ENCODE results near the gene ITPKC. TPM values are rescaled to one million over a fixed set of nuclear protein-coding genes. Genes with fewer than 3 reads are reported as not detected.

The ITPKC gene
- total RNA-seq, 2 donors from 2014 or later: 9.0 to 10.3 TPM

DNA sequence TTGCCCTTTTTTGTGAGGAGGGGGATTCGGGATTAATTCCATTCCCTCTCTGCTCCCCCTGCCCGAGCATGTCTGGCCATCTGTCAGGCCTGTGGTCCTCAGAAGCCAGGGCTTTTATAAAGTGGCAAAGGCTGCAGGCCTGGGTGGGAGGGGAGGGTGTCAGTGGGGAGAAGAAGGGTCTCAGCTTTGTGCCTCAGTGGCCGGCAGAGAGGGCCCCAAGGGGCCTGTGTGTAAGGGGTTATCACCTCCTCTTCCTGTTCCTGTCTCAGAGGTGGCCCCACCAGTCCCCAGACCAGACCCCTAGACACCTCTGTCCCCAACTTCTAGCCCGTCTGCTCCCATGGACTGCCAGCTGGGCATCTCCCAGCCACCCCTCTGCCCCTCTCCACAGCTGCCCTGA lies 23.0 kb upstream of the ITPKC start:
- peaks cover 2 to 4% of the 10 kb centered on the region in 2 donors for H3K4me1 Mint-ChIP-seq (ENCODE audit: low read depth in 2 of 2)
- no peaks in the 10 kb centered on the region for H3K9me3 Mint-ChIP-seq
- no peak overlapping the region for H3K4me3 Mint-ChIP-seq
- H3K27ac Mint-ChIP-seq: no peak overlapping the region
- ATAC-seq: no peak
- H3K36me3 Mint-ChIP-seq: no peaks in the 10 kb centered on the region
- H3K27me3 Mint-ChIP-seq: no peaks in the 10 kb centered on the region
- DNase-seq (ENCODE audit: low spot score): no peak

DNA sequence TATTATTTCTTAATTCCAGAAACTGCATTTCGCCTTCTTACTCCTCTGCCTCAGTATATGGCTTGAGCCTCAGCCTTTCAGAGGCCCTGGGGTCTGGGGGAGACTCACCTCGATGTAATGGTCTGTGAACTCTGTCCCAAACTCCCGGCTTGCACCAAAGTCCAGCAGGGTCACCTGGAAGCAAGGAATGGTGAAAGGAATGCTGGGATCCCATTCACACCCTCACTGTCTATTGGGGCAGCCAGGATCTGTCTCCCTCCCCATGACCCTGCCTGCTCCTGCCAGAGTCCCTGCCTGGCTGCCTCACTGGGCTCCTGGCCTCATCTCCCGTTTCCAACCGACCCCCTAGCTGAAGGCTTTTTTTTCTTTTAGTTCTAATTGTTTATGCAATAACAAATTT lies 21.0 kb upstream of the ITPKC start:
- peaks cover under 1% of the 10 kb centered on the region in 2 donors for H3K4me1 Mint-ChIP-seq (ENCODE audit: low read depth in 2 of 2)
- no peaks in the 10 kb centered on the region for H3K9me3 Mint-ChIP-seq
- DNase-seq (ENCODE audit: low spot score) (no peak), ATAC-seq (no peak)
- H3K36me3 Mint-ChIP-seq: no peaks in the 10 kb centered on the region
- no peak overlapping the region for H3K27ac Mint-ChIP-seq
- H3K27me3 Mint-ChIP-seq: no peaks in the 10 kb centered on the region
- H3K4me3 Mint-ChIP-seq: no peak overlapping the region

- Mint-ChIP-seq H3K27me3 (no peaks in the 10 kb centered on the region), H3K27ac (no peak overlapping the region), H3K36me3 (no peaks in the 10 kb centered on the region), H3K4me1 (ENCODE audit: low read depth in 2 of 2) (no peaks in the 10 kb centered on the region), H3K4me3 (no peak overlapping the region), H3K9me3 (no peaks in the 10 kb centered on the region)
- DNase-seq (ENCODE audit: low spot score) (no peak), ATAC-seq (no peak)
These were observed 19.9 kb upstream of the ITPKC start for GRCh38 chr19:40697007-40697406.

DNA sequence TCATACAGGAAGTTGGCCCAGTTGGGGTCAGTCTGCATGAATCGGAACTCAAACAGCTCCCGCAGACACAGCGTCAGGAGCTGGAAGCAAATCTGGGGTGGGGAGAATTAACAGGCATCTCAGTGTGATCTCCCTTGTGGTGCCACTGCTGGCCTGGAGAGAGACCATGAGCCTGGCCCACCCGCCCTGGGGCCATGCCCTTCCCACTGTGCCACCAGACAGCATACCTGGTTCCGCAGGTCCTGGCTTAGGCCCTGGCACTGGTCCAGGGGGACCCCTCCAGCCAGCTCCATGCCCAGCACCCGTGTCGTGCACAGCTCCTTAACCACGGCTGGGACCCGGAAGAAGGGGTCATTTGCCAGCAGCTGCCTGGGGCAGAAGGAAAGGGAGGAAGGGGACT lies 16.8 kb upstream of the ITPKC start:
- ATAC-seq (no peak), DNase-seq (ENCODE audit: low spot score) (no peak)
- H3K27me3 Mint-ChIP-seq: no peaks in the 10 kb centered on the region
- peaks cover 0 to 3% of the 10 kb centered on the region in 2 donors for H3K4me1 Mint-ChIP-seq (ENCODE audit: low read depth in 2 of 2)
- H3K36me3 Mint-ChIP-seq: peaks cover 7% of the 10 kb centered on the region
- no peak overlapping the region for H3K27ac Mint-ChIP-seq
- H3K4me3 Mint-ChIP-seq: no peak overlapping the region
- H3K9me3 Mint-ChIP-seq: no peaks in the 10 kb centered on the region

- DNase-seq (ENCODE audit: low spot score): peak; percentile 8
- peaks cover 7% of the 10 kb centered on the region for H3K36me3 Mint-ChIP-seq
- ATAC-seq: no peak
- H3K9me3 Mint-ChIP-seq: no peaks in the 10 kb centered on the region
- no peaks in the 10 kb centered on the region for H3K27me3 Mint-ChIP-seq
- H3K4me3 Mint-ChIP-seq: no peak overlapping the region
- no peak overlapping the region for H3K27ac Mint-ChIP-seq
- peaks cover 0 to 3% of the 10 kb centered on the region in 2 donors for H3K4me1 Mint-ChIP-seq (ENCODE audit: low read depth in 2 of 2)
These were observed 15.2 kb upstream of the ITPKC start for GRCh38 chr19:40701758-40702157.

DNA sequence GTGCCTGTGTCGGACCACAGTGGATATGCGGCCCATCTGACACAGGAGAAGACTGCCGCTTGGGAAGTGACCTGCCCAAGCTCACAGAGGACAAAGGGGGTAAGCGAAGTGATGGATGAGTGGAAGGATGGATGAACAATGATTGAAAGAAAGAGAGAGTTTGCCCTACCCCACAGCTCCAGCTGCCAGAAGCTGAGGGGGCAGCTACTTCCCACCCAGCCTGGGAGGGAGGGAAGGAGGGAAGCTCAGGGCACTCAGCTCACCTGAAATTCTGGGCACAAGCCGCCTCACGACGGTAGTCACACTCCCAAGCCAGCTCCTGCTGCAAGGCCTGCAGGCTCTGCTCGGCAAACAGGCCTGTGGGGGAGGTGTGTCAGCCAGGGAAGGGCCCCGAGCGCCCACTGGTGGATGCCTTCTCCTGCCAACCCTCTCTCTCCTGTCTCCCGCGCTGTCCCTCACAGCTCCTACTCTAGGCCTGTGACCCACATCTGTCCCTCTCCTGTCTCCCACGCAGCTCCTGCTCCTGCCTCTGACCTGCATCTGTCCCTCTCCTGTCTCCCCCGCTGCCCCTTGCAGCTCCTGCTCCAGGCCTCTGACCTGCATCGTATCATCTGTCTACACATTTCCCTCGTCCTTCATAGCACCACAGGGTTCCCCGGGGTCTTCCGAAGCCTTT lies 14.4 kb upstream of the ITPKC start:
- Mint-ChIP-seq H3K27ac (no peak overlapping the region), H3K4me1 (ENCODE audit: low read depth in 2 of 2) (peaks cover 0 to 3% of the 10 kb centered on the region in 2 donors), H3K9me3 (no peaks in the 10 kb centered on the region), H3K4me3 (no peak overlapping the region), H3K36me3 (peaks cover 7% of the 10 kb centered on the region), H3K27me3 (no peaks in the 10 kb centered on the region)
- DNase-seq (ENCODE audit: low spot score): no peak
- ATAC-seq: no peak

- no peak for DNase-seq (ENCODE audit: low spot score)
These were observed 13.7 kb upstream of the ITPKC start for GRCh38 chr19:40703029-40703755.

GRCh38 chr19:40704491-40705361 lies 12.2 kb upstream of the ITPKC start:
- Mint-ChIP-seq H3K36me3 (peaks cover 12% of the 10 kb centered on the region), H3K27me3 (no peaks in the 10 kb centered on the region), H3K9me3 (no peaks in the 10 kb centered on the region), H3K27ac (no peak overlapping the region), H3K4me3 (no peak overlapping the region), H3K4me1 (ENCODE audit: low read depth in 2 of 2) (peaks cover 0 to 6% of the 10 kb centered on the region in 2 donors)
- ATAC-seq (no peak), DNase-seq (ENCODE audit: low spot score) (no peak)

More at GRCh38 chr19:40703029-40703755, 13.7 kb upstream of the ITPKC start:
- H3K27me3 Mint-ChIP-seq: no peaks in the 10 kb centered on the region
- peaks cover 0 to 3% of the 10 kb centered on the region in 2 donors for H3K4me1 Mint-ChIP-seq (ENCODE audit: low read depth in 2 of 2)
- no peak for ATAC-seq
- no peak overlapping the region for H3K4me3 Mint-ChIP-seq
- no peaks in the 10 kb centered on the region for H3K9me3 Mint-ChIP-seq
- peaks cover 7% of the 10 kb centered on the region for H3K36me3 Mint-ChIP-seq
- H3K27ac Mint-ChIP-seq: no peak overlapping the region

- H3K27me3 Mint-ChIP-seq: no peaks in the 10 kb centered on the region
- no peaks in the 10 kb centered on the region for H3K9me3 Mint-ChIP-seq
- ATAC-seq (no peak), DNase-seq (ENCODE audit: low spot score) (no peak)
- peaks cover 0 to 6% of the 10 kb centered on the region in 2 donors for H3K4me1 Mint-ChIP-seq (ENCODE audit: low read depth in 2 of 2)
- H3K36me3 Mint-ChIP-seq: peaks cover 12% of the 10 kb centered on the region
- H3K27ac Mint-ChIP-seq: no peak overlapping the region
- no peak overlapping the region for H3K4me3 Mint-ChIP-seq
These were observed 11.6 kb upstream of the ITPKC start for GRCh38 chr19:40705362-40705651.

DNA sequence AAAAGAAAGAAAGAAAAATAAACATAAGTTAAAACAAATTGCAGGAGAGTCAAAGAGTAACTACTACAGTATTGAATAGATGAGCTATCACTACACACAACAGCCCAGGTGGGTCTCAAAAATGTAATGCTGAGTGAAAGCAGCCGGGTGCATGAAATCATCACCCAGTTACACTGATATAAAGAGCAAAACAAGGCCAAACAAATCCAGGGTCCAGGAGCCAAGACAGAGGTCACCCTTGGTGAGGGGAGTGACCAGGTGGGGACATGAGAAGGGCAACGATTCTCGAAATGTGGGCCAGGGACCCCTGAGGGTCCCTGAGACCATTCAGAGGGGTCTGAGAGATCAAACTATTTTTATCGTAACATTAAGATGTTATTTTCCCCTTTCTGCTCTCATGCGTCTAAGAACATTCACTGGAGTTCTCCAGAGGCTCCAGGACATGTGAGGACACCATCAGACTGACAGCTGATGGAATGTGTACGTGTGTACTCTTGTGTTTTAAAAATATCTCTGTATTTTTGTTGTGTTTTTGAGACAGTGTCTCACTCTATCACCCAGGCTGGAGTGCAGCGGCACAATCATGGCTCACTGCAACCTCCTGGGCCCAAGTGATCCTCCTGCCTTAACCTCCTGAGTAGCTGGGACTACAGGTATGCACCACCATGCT lies 10.8 kb upstream of the ITPKC start:
- DNase-seq (ENCODE audit: low spot score): no peak
- Mint-ChIP-seq H3K4me1 (ENCODE audit: low read depth in 2 of 2) (peaks cover under 1 to 6% of the 10 kb centered on the region in 2 donors), H3K9me3 (no peaks in the 10 kb centered on the region), H3K27ac (no peak overlapping the region), H3K36me3 (peaks cover 12% of the 10 kb centered on the region), H3K27me3 (no peaks in the 10 kb centered on the region), H3K4me3 (no peak overlapping the region)
- ATAC-seq: no peak

DNA sequence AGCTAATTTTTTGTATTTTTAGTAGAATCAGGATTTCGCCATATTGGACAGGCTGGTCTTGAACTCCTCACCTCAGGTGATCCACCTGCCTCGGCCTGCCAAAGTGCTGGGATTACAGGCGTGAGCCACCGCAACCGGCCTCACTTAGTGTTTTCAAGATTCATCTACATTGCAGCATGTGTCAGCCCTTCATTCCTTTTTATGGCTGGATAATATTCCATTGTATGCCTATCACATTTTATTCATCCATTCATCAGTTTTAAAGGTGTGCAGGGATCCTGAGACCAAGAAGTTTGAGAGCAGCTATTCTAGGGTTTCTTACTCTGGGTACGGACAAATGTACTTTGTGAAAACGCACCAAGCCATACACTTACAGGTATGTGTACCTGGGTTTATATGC lies 9.3 kb upstream of the ITPKC start:
- Mint-ChIP-seq H3K36me3 (peaks cover 19% of the 10 kb centered on the region), H3K4me1 (ENCODE audit: low read depth in 2 of 2) (peaks cover 6 to 7% of the 10 kb centered on the region in 2 donors), H3K4me3 (no peak overlapping the region), H3K27ac (no peak overlapping the region), H3K9me3 (no peaks in the 10 kb centered on the region), H3K27me3 (no peaks in the 10 kb centered on the region)
- DNase-seq (ENCODE audit: low spot score): no peak
- ATAC-seq: no peak

GRCh38 chr19:40709817-40710216 lies 7.1 kb upstream of the ITPKC start:
- H3K27me3 Mint-ChIP-seq: no peaks in the 10 kb centered on the region
- H3K36me3 Mint-ChIP-seq: peaks cover 13% of the 10 kb centered on the region
- peaks cover 14 to 15% of the 10 kb centered on the region in 2 donors for H3K4me1 Mint-ChIP-seq (ENCODE audit: low read depth in 2 of 2)
- no peaks in the 10 kb centered on the region for H3K9me3 Mint-ChIP-seq
- H3K4me3 Mint-ChIP-seq: no peak overlapping the region
- DNase-seq (ENCODE audit: low spot score) (no peak), ATAC-seq (no peak)
- H3K27ac Mint-ChIP-seq: no peak overlapping the region

DNA sequence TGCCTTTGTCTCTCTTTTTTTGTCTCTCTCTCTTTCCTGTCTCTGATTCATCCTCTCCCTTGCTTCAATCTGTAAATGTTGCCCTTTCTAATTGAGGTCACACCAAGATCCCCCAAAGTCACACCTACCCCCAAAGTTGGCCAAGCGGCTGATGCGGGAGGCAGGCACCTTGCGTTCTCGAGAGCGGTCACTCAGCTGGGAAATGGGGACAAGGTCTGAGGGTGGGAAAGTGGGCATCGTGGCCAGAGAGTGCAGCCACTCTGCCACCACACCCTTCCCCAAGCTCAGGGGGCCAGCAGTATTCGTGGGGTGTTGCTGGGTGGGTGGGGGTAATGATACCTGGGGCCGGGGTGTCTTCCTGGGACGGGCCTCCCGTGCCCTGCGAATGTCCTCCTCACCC lies 3.0 kb upstream of the ITPKC start:
- Mint-ChIP-seq H3K36me3 (peaks cover 10% of the 10 kb centered on the region), H3K4me3 (peak overlapping the region; percentile 94), H3K27me3 (no peaks in the 10 kb centered on the region), H3K27ac (peak overlapping the region; percentile 95 to 98), H3K9me3 (no peaks in the 10 kb centered on the region), H3K4me1 (ENCODE audit: low read depth in 2 of 2) (peaks cover 35 to 42% of the 10 kb centered on the region in 2 donors)
- ATAC-seq: no peak
- DNase-seq (ENCODE audit: low spot score): no peak
